Measurements from ENCODE around the gene ZKSCAN8. TPM values are rescaled to one million over a fixed set of nuclear protein-coding genes. Genes with fewer than 3 reads are reported as not detected.

Gene ZKSCAN8
- total RNA-seq, 2 experiments from 2014 or later: 14.8 to 15.0 TPM

DNA sequence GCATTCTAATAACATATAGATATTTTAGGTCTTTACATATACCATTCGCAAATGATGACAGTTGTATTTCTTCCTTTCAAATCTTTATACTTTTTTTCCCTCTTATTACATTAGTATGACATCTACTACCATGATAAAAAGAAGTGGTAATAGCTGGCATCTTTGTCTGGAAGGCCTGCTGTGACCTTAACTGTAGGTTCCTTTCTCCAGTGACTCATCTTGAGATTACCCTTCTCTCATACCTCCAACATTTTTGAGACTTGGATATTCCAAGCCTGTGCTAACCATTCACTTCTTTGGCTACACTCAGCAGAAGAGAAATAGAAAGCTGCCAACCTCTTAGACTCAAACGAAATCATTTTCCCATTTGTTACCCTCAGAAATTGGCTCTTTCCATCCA is 30.3 kb downstream of the ZKSCAN8 start:
- CTCF ChIA-PET: no interaction called here
- Mint-ChIP-seq H3K27ac (no peak overlapping the region), H3K36me3 (ENCODE audit: low read depth) (no peaks in the 10 kb centered on the region), H3K4me1 (ENCODE audit: low read depth) (no peaks in the 10 kb centered on the region), H3K9me3 (no peaks in the 10 kb centered on the region), H3K4me3 (no peak overlapping the region), H3K27me3 (ENCODE audit: low read depth) (peaks cover 17% of the 10 kb centered on the region)
- DNase-seq: no peak
- intact Hi-C loops (cut with micrococcal nuclease): no loop called here

- Mint-ChIP-seq H3K27ac (no peak overlapping the region), H3K27me3 (ENCODE audit: low read depth) (peaks cover 27% of the 10 kb centered on the region), H3K4me1 (ENCODE audit: low read depth) (no peaks in the 10 kb centered on the region), H3K4me3 (no peak overlapping the region), H3K36me3 (ENCODE audit: low read depth) (no peaks in the 10 kb centered on the region), H3K9me3 (no peaks in the 10 kb centered on the region)
- intact Hi-C loops (cut with micrococcal nuclease): no loop called here
- CTCF ChIA-PET: interaction anchor here (1.2 kb wide), 1 partner anchor 174 kb away, joined by 3 read pairs; no protein-coding TSS in a partner anchor
- no peak for DNase-seq
Measured at GRCh38 chr6:28176373-28176772, 34.7 kb downstream of the ZKSCAN8 start.

- intact Hi-C loops (cut with micrococcal nuclease): no loop called here
- no peak for DNase-seq
- Mint-ChIP-seq H3K4me1 (ENCODE audit: low read depth) (no peaks in the 10 kb centered on the region), H3K27ac (no peak overlapping the region), H3K36me3 (ENCODE audit: low read depth) (peaks cover 5% of the 10 kb centered on the region), H3K4me3 (no peak overlapping the region), H3K27me3 (ENCODE audit: low read depth) (peaks cover 15% of the 10 kb centered on the region), H3K9me3 (peaks cover 17% of the 10 kb centered on the region)
- CTCF ChIA-PET: no interaction called here
Measured at GRCh38 chr6:28182255-28182654, 40.6 kb downstream of the ZKSCAN8 start.

- CTCF ChIA-PET: no interaction called here
- peaks cover 11% of the 10 kb centered on the region for H3K36me3 Mint-ChIP-seq (ENCODE audit: low read depth)
- H3K4me1 Mint-ChIP-seq (ENCODE audit: low read depth): no peaks in the 10 kb centered on the region
- no peak for DNase-seq
- no peak overlapping the region for H3K4me3 Mint-ChIP-seq
- peaks cover 40% of the 10 kb centered on the region for H3K9me3 Mint-ChIP-seq
- peaks cover 9% of the 10 kb centered on the region for H3K27me3 Mint-ChIP-seq (ENCODE audit: low read depth)
- intact Hi-C loops (cut with micrococcal nuclease): no loop called here
- no peak overlapping the region for H3K27ac Mint-ChIP-seq
Measured at GRCh38 chr6:28188111-28188979, 46.7 kb downstream of the ZKSCAN8 start.

DNA sequence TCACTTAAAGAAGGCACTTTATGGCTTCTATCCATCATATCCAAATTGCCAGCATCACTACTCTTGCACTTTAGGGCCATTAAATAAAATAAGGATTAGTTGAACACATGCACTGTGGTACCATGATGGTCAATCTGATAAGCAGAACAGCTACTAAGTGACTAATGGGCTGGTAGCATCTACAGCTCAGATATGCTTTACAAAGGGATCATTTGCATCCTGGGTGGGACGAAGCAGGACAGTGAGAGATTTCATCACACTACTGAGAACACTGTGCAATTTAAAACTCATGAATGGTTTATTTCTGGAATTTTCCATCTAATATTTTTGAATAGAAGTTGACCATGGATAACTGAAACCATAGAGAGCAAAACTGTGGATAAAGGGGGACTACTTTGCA is 58.3 kb downstream of the ZKSCAN8 start:
- H3K9me3 Mint-ChIP-seq: peaks cover 18% of the 10 kb centered on the region

GRCh38 chr6:28203201-28203600 is 61.5 kb downstream of the ZKSCAN8 start:
- CTCF ChIA-PET: no interaction called here
- Mint-ChIP-seq H3K9me3 (peaks cover 8% of the 10 kb centered on the region), H3K27me3 (ENCODE audit: low read depth) (peaks cover 53% of the 10 kb centered on the region), H3K4me1 (ENCODE audit: low read depth) (peaks cover 10% of the 10 kb centered on the region), H3K27ac (no peak overlapping the region), H3K4me3 (no peak overlapping the region), H3K36me3 (ENCODE audit: low read depth) (peaks cover 5% of the 10 kb centered on the region)
- DNase-seq: no peak
- intact Hi-C loops (cut with micrococcal nuclease): no loop called here

More for the DNA sequence above, 58.3 kb downstream of the ZKSCAN8 start:
- no peak overlapping the region for H3K27ac Mint-ChIP-seq
- no peak for DNase-seq
- intact Hi-C loops (cut with micrococcal nuclease): no loop called here
- H3K27me3 Mint-ChIP-seq (ENCODE audit: low read depth): peaks cover 43% of the 10 kb centered on the region
- CTCF ChIA-PET: no interaction called here
- peaks cover 13% of the 10 kb centered on the region for H3K36me3 Mint-ChIP-seq (ENCODE audit: low read depth)
- H3K4me1 Mint-ChIP-seq (ENCODE audit: low read depth): no peaks in the 10 kb centered on the region
- H3K4me3 Mint-ChIP-seq: no peak overlapping the region

- H3K4me1 Mint-ChIP-seq (ENCODE audit: low read depth): peaks cover 11% of the 10 kb centered on the region
- peaks cover 48% of the 10 kb centered on the region for H3K27me3 Mint-ChIP-seq (ENCODE audit: low read depth)
- no peak overlapping the region for H3K4me3 Mint-ChIP-seq
- no peaks in the 10 kb centered on the region for H3K36me3 Mint-ChIP-seq (ENCODE audit: low read depth)
- H3K9me3 Mint-ChIP-seq: peaks cover 3% of the 10 kb centered on the region
- DNase-seq: no peak
- CTCF ChIA-PET: no interaction called here
- H3K27ac Mint-ChIP-seq: no peak overlapping the region
- intact Hi-C loops (cut with micrococcal nuclease): no loop called here
Measured at GRCh38 chr6:28205879-28206278, 64.2 kb downstream of the ZKSCAN8 start.

DNA sequence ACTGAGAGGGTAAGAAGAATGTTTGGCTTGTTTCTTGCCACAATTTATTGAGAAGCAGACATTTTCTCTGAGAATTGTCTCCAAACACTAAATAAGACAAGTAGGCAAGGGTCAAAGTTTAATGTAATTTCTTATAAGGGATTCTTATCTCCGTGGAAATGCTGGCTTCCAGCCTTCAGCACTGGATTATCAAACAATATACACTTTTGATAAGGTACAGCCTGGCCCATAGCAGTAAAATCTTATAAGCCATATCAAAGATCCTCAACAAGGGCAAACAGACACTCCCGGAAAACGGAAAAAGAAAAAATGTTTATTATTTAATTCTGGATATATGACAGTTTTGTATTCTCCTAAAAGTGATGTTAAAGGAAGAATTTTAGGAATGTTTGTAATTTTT is 64.8 kb downstream of the ZKSCAN8 start:
- Mint-ChIP-seq H3K4me3 (no peak overlapping the region), H3K4me1 (ENCODE audit: low read depth) (peaks cover 11% of the 10 kb centered on the region), H3K27ac (no peak overlapping the region), H3K9me3 (peaks cover 3% of the 10 kb centered on the region), H3K27me3 (ENCODE audit: low read depth) (peaks cover 53% of the 10 kb centered on the region), H3K36me3 (ENCODE audit: low read depth) (no peaks in the 10 kb centered on the region)
- no peak for DNase-seq
- CTCF ChIA-PET: no interaction called here
- intact Hi-C loops (cut with micrococcal nuclease): no loop called here

DNA sequence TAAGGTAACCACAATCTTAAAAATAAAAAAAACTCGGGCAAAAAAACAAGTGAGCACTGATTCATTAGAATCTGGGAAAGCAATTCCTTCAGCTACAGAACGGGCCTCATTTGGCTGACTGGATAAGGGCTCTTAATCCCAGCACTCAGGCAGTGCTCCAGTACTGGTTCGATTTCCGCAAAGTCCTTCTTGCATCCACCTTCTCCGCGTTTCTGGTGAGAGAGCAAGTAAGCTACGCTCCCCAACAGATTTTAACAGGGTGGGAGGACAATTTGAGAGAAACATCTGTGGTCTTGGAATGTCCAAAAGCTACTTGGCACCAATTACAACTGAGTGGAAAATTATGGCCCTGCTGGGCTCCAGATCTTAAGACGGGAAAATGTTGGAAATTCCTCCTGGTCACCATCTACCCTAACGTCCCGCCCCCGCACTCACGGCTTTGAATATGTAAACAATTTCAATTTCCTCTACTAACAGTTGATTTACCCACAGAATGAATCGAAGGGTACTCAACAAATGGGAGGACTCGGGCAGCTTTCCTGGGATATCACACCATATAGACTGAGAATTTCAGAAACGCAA is 65.3 kb downstream of the ZKSCAN8 start:
- no peak for DNase-seq
- intact Hi-C loops (cut with micrococcal nuclease): no loop called here

GRCh38 chr6:28207510-28208110 is 65.9 kb downstream of the ZKSCAN8 start:
- H3K4me1 Mint-ChIP-seq (ENCODE audit: low read depth): peaks cover 21% of the 10 kb centered on the region
- CTCF ChIA-PET: no interaction called here
- H3K36me3 Mint-ChIP-seq (ENCODE audit: low read depth): no peaks in the 10 kb centered on the region
- peaks cover 3% of the 10 kb centered on the region for H3K9me3 Mint-ChIP-seq
- peak; percentile 39 for DNase-seq
- peak overlapping the region; percentile 71 for H3K4me3 Mint-ChIP-seq
- no peak overlapping the region for H3K27ac Mint-ChIP-seq
- intact Hi-C loops (cut with micrococcal nuclease): no loop called here
- peaks cover 64% of the 10 kb centered on the region for H3K27me3 Mint-ChIP-seq (ENCODE audit: low read depth)

More for the DNA sequence above, 65.3 kb downstream of the ZKSCAN8 start:
- Mint-ChIP-seq H3K9me3 (peaks cover 3% of the 10 kb centered on the region), H3K4me3 (peak overlapping the region; percentile 71), H3K36me3 (ENCODE audit: low read depth) (no peaks in the 10 kb centered on the region), H3K27me3 (ENCODE audit: low read depth) (peaks cover 58% of the 10 kb centered on the region), H3K4me1 (ENCODE audit: low read depth) (peaks cover 16% of the 10 kb centered on the region), H3K27ac (no peak overlapping the region)
- CTCF ChIA-PET: no interaction called here

GRCh38 chr6:28208111-28208659 is 66.5 kb downstream of the ZKSCAN8 start:
- no peak for DNase-seq
- Mint-ChIP-seq H3K27ac (no peak overlapping the region), H3K4me3 (peak overlapping the region; percentile 71), H3K4me1 (ENCODE audit: low read depth) (peaks cover 24% of the 10 kb centered on the region), H3K36me3 (ENCODE audit: low read depth) (no peaks in the 10 kb centered on the region), H3K9me3 (peaks cover 3% of the 10 kb centered on the region), H3K27me3 (ENCODE audit: low read depth) (peaks cover 69% of the 10 kb centered on the region)
- CTCF ChIA-PET: no interaction called here
- intact Hi-C loops (cut with micrococcal nuclease): no loop called here
